DND-41 (cell line): ENCODE data around the gene GBA3.

Source experiments
- ATAC-seq: fragments of 200-7000 bp; cut with Tn5 transposase; 3 replicates; pipeline ENCODE4 v1.9.1; 2021; ENCODE audit warnings: low read depth; ENCODE audit not compliant: insufficient read depth
- DNase-seq: peaks from one replicate; pipeline ENCODE4 v3.0.0-alpha.2; 2020
- H2AFZ ChIP-seq: 2 replicates; pipeline ENCODE4 v1.6.0; 2012; ENCODE audit warnings: low read depth, low read length
- H3K27ac ChIP-seq: 2 replicates; pipeline ENCODE4 v1.5.1; 2012; ENCODE audit warnings: low read length, inconsistent platforms
- H3K27me3 ChIP-seq: fragments of 200-600 bp; sonication (generic); 2 replicates; pipeline ENCODE4 v1.6.0; 2012; ENCODE audit warnings: low read length, mild to moderate bottlenecking, inconsistent platforms; ENCODE audit not compliant: insufficient read depth, poor library complexity
- H3K36me3 ChIP-seq: 2 replicates; pipeline ENCODE4 v1.5.1; 2012; ENCODE audit warnings: low read length, inconsistent platforms; ENCODE audit not compliant: insufficient read depth
- H3K4me1 ChIP-seq: 2 replicates; pipeline ENCODE4 v1.5.1; 2012; ENCODE audit warnings: mild to moderate bottlenecking, low read length; ENCODE audit not compliant: insufficient read depth
- H3K4me2 ChIP-seq: 2 replicates; pipeline ENCODE4 v1.6.0; 2012; ENCODE audit warnings: mild to moderate bottlenecking, moderate library complexity, low read length, inconsistent platforms; ENCODE audit not compliant: insufficient read depth
- H3K4me3 ChIP-seq, 2 experiments: fragments of 200-600 bp in 1 of 2; shearing (Covaris generic) in 1 of 2; 2 replicates each; pipeline ENCODE4 v1.5.1; 2012 to 2016; ENCODE audit warnings: inconsistent platforms in 2 of 2, low read length in 2 of 2, mild to moderate bottlenecking in 2 of 2, low read depth in 1 of 2, moderate library complexity in 1 of 2
- H3K79me2 ChIP-seq: 2 replicates; pipeline ENCODE4 v1.6.0; 2012; ENCODE audit warnings: low read length, inconsistent platforms; ENCODE audit not compliant: insufficient read depth
- H3K9ac ChIP-seq: 2 replicates; pipeline ENCODE4 v1.6.0; 2012; ENCODE audit warnings: low read depth, mild to moderate bottlenecking, inconsistent platforms, low read length, moderate library complexity
- H3K9me3 ChIP-seq: 2 replicates; pipeline ENCODE4 v1.5.1; 2012; ENCODE audit warnings: low read length, moderate library complexity, mild to moderate bottlenecking, inconsistent platforms; ENCODE audit not compliant: insufficient read depth, severe bottlenecking
- H4K20me1 ChIP-seq: 2 replicates; pipeline ENCODE4 v1.6.0; 2012; ENCODE audit warnings: low read length; ENCODE audit not compliant: insufficient read depth
- CTCF ChIP-seq: IDR thresholded peaks from 2 replicates; pipeline ENCODE4 v1.5.1; 2012; ENCODE audit warnings: borderline replicate concordance, low read length, moderate library complexity, mild to moderate bottlenecking; ENCODE audit not compliant: poor library complexity, severe bottlenecking; ENCODE audit errors: extremely low read depth
- EZH2 ChIP-seq: IDR thresholded peaks from 3 replicates; pipeline ENCODE4 v1.6.1; 2012; ENCODE audit warnings: borderline replicate concordance, low read depth, mild to moderate bottlenecking, moderate library complexity, low read length, inconsistent platforms; ENCODE audit not compliant: severe bottlenecking

GBA3 gene

GRCh38 chr4:22712105-22712504, 19.4 kb downstream of the GBA3 start:
- Histone ChIP-seq H3K9me3 (no peaks in the 10 kb centered on the region), H3K27ac (no peak overlapping the region), H3K36me3 (no peaks in the 10 kb centered on the region), H2AFZ (no peak overlapping the region), H3K79me2 (no peaks in the 10 kb centered on the region), H3K4me1 (no peaks in the 10 kb centered on the region), H4K20me1 (no peaks in the 10 kb centered on the region), H3K4me3 (no peak overlapping the region), H3K27me3 (no peaks in the 10 kb centered on the region), H3K4me2 (no peak overlapping the region), H3K9ac (no peak overlapping the region)
- TF ChIP-seq EZH2 = no peak
- no peak for TF ChIP-seq CTCF
- DNase-seq (no peak), ATAC-seq (no peak)

- TF ChIP-seq EZH2 (no peak), CTCF (no peak)
- no peak for DNase-seq
- Histone ChIP-seq H3K4me3 (no peak overlapping the region), H3K36me3 (no peaks in the 10 kb centered on the region), H3K27ac (no peak overlapping the region), H3K27me3 (no peaks in the 10 kb centered on the region), H3K79me2 (no peaks in the 10 kb centered on the region), H3K9ac (no peak overlapping the region), H3K4me1 (no peaks in the 10 kb centered on the region), H3K9me3 (no peaks in the 10 kb centered on the region), H3K4me2 (no peak overlapping the region), H2AFZ (no peak overlapping the region), H4K20me1 (no peaks in the 10 kb centered on the region)
- ATAC-seq = no peak
Observed at GRCh38 chr4:22712529-22712928, 19.8 kb downstream of the GBA3 start.

- Histone ChIP-seq H4K20me1 (no peaks in the 10 kb centered on the region), H3K9me3 (no peaks in the 10 kb centered on the region), H2AFZ (no peak overlapping the region), H3K36me3 (no peaks in the 10 kb centered on the region), H3K79me2 (no peaks in the 10 kb centered on the region), H3K4me1 (no peaks in the 10 kb centered on the region), H3K4me3 (no peak overlapping the region), H3K4me2 (no peak overlapping the region), H3K9ac (no peak overlapping the region), H3K27me3 (no peaks in the 10 kb centered on the region), H3K27ac (no peak overlapping the region)
- ATAC-seq = no peak
- no peak for TF ChIP-seq EZH2
- no peak for TF ChIP-seq CTCF
- no peak for DNase-seq
Observed at GRCh38 chr4:22713841-22714240, 21.1 kb downstream of the GBA3 start.

DNA sequence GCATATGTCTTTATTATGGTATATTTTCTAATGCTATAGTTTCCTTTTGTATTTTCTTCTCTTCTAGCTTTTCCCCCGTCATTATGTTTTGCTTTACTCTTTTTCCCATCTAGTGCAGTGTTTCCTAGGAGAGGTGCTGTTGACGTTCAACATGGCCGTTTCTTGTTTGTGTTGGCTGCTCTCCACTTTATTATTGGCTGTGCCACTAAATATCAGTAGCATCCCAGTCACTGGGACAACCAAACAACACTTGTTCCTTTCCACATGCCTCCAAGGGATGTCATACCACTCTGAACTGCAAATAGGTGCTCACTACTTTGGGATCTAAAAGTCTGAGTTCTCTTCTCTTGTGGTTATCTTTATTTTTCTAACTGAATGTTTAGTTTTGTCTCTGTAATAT, 26.5 kb downstream of the GBA3 start:
- no peak overlapping the region for H3K4me3 ChIP-seq
- no peak overlapping the region for H3K9ac ChIP-seq
- no peaks in the 10 kb centered on the region for H3K9me3 ChIP-seq
- H3K4me1 ChIP-seq = no peaks in the 10 kb centered on the region
- H3K79me2 ChIP-seq = no peaks in the 10 kb centered on the region
- H2AFZ ChIP-seq = no peak overlapping the region
- ATAC-seq (no peak), DNase-seq (no peak)
- H3K27me3 ChIP-seq = no peaks in the 10 kb centered on the region
- H4K20me1 ChIP-seq = no peaks in the 10 kb centered on the region
- no peak overlapping the region for H3K27ac ChIP-seq
- TF ChIP-seq EZH2 = no peak
- TF ChIP-seq CTCF = no peak
- H3K36me3 ChIP-seq = no peaks in the 10 kb centered on the region
- H3K4me2 ChIP-seq = no peak overlapping the region
